GM12878 (cell line): Measurements from ENCODE around the gene TMEM14B. TPM values are rescaled to one million over a fixed set of nuclear protein-coding genes. Genes with fewer than 3 reads are reported as not detected.
A peak's percentile ranks its signal among the peaks of the same experiment; 100 is the strongest.

Source experiments
- ATAC-seq: fragments of 200-7000 bp; cut with Tn5 transposase; 3 replicates; pipeline ENCODE4 v1.9.1; 2020; ENCODE audit warnings: mild to moderate bottlenecking, moderate library complexity
- BruUV-seq: library from RNA; stranded (reverse); fragments of 400-500 nt; replicated peaks from 2 replicates; lab custom pipeline; 2021; lab: Mats Ljungman, UMichigan
- CTCF ChIA-PET: fragments of 300-600 bp; sonication (Branson Sonifier 250); formaldehyde crosslinking; extraction: SDS; loops from one replicate; lab custom pipeline; 2021; ENCODE audit warnings: inconsistent platforms; lab: Yijun Ruan, JAX
- POLR2A ChIA-PET: fragments of 350-600 bp; formaldehyde crosslinking; extraction: SDS; loops from one replicate; lab custom pipeline; 2021; ENCODE audit warnings: inconsistent platforms; lab: Charles Lee
- RAD21 ChIA-PET: fragments of 300-600 bp; sonication (Branson Sonifier 250); formaldehyde crosslinking; loops from one replicate; lab custom pipeline; 2023; ENCODE audit warnings: antibody characterized with exemption; ENCODE audit not compliant: unreplicated experiment; lab: Charles Lee
- SMC1A ChIA-PET: fragments of 300-600 bp; sonication (Branson Sonifier 250); formaldehyde crosslinking; loops from one replicate; lab custom pipeline; 2023; ENCODE audit not compliant: unreplicated experiment, uncharacterized antibody; lab: Charles Lee
- DNase-seq: peaks from one replicate; pipeline ENCODE4 v3.0.0-alpha.2; 2011; ENCODE audit warnings: low read depth, low spot score
- FAIRE-seq: peaks from 3 replicates; lab custom pipeline; 2011; peaks lifted over from hg19 to GRCh38; lab: Jason Lieb, UNC
- H2AFZ ChIP-seq: 2 replicates; pipeline ENCODE4 v1.6.0; 2011; ENCODE audit warnings: low read depth, low read length, control low read depth; ENCODE audit not compliant: control insufficient read depth
- H3K27ac ChIP-seq: 2 replicates; pipeline ENCODE4 v1.5.1; 2011; ENCODE audit warnings: control low read depth; ENCODE audit not compliant: control insufficient read depth, insufficient read depth
- H3K27me3 ChIP-seq, 2 experiments: replicated peaks in 1 of 2; 2 replicates each; pipeline versions ENCODE4 v1.6.0 to v1.6.1; 2011; ENCODE audit warnings: low read length in 1 of 2; ENCODE audit not compliant: control insufficient read depth in 2 of 2, insufficient read depth in 2 of 2
- H3K36me3 ChIP-seq, 2 experiments: 2 replicates each; pipeline ENCODE4 v1.5.1; 2011; ENCODE audit warnings: low read length in 1 of 2; ENCODE audit not compliant: control insufficient read depth in 2 of 2, insufficient read depth in 2 of 2
- H3K4me1 ChIP-seq: 2 replicates; pipeline ENCODE4 v1.6.1; 2011; ENCODE audit warnings: mild to moderate bottlenecking, low read length, moderate library complexity, mixed read lengths; ENCODE audit not compliant: control insufficient read depth, insufficient read depth
- H3K4me2 ChIP-seq: 2 replicates; pipeline ENCODE4 v1.6.0; 2011; ENCODE audit warnings: control low read depth; ENCODE audit not compliant: control insufficient read depth, insufficient read depth
- H3K4me3 ChIP-seq: fragments of 200-600 bp; sonication (generic); 2 replicates; pipeline ENCODE4 v1.5.1; 2016
- H3K79me2 ChIP-seq: 2 replicates; pipeline ENCODE4 v1.6.0; 2011; ENCODE audit warnings: low read length; ENCODE audit not compliant: control insufficient read depth, insufficient read depth
- H3K9ac ChIP-seq: 2 replicates; pipeline ENCODE4 v1.8.0; 2011; ENCODE audit warnings: low read length, control low read depth, mixed read lengths; ENCODE audit not compliant: control insufficient read depth, insufficient read depth
- H3K9me3 ChIP-seq: replicated peaks from 3 replicates; pipeline ENCODE4 v1.5.1; 2011; ENCODE audit warnings: mild to moderate bottlenecking, low read length; ENCODE audit not compliant: control insufficient read depth, insufficient read depth
- H4K20me1 ChIP-seq: 2 replicates; pipeline ENCODE4 v1.6.0; 2011; ENCODE audit not compliant: control insufficient read depth, insufficient read depth
- E4F1 ChIP-seq: fragments of 450-650 bp; IDR thresholded peaks from 2 replicates; pipeline ENCODE4 v1.6.1; 2018; ENCODE audit warnings: borderline replicate concordance, mild to moderate bottlenecking; ENCODE audit not compliant: partially characterized antibody
- EED ChIP-seq: sonication (generic); IDR thresholded peaks from 2 replicates; pipeline ENCODE4 v1.6.1; 2016; ENCODE audit warnings: antibody characterized with exemption, low read depth
- ELK1 ChIP-seq: IDR thresholded peaks from 2 replicates; pipeline ENCODE4 v1.6.1; 2012; ENCODE audit warnings: low read depth, low read length, improper control_type of control experiment
- GATAD2B ChIP-seq: fragments of 450-650 bp; conservative IDR thresholded peaks from 2 replicates; pipeline ENCODE4 v1.6.1; 2017; ENCODE audit warnings: low read depth, mild to moderate bottlenecking, moderate library complexity
- HDGF ChIP-seq: fragments of 450-650 bp; IDR thresholded peaks from 2 replicates; pipeline ENCODE4 v1.6.1; 2016; ENCODE audit warnings: antibody characterized with exemption
- IRF3 ChIP-seq: fragments of 450-650 bp; IDR thresholded peaks from 2 replicates; pipeline ENCODE4 v1.6.1; 2014; ENCODE audit warnings: mild to moderate bottlenecking
- NFIC ChIP-seq: IDR thresholded peaks from 2 replicates; pipeline ENCODE4 v1.6.1; 2012; ENCODE audit warnings: low read depth, mild to moderate bottlenecking, inconsistent platforms, low read length, moderate library complexity
- NFYA ChIP-seq: IDR thresholded peaks from 2 replicates; pipeline ENCODE4 v1.6.1; 2011; ENCODE audit warnings: low read depth, mild to moderate bottlenecking, low read length, improper control_type of control experiment, borderline replicate concordance
- NRF1 ChIP-seq: conservative IDR thresholded peaks from 2 replicates; pipeline ENCODE4 v1.6.1; 2011; ENCODE audit warnings: mild to moderate bottlenecking, low read depth, low read length, improper control_type of control experiment
- REST ChIP-seq: IDR thresholded peaks from 2 replicates; pipeline ENCODE4 v1.6.1; 2012; ENCODE audit warnings: mild to moderate bottlenecking, low read depth, low read length
- SKIL ChIP-seq: fragments of 450-650 bp; IDR thresholded peaks from 2 replicates; pipeline ENCODE4 v1.6.1; 2017; ENCODE audit warnings: mild to moderate bottlenecking, low read depth, inconsistent platforms; ENCODE audit not compliant: poor library complexity, severe bottlenecking
- STAT3 ChIP-seq: IDR thresholded peaks from 2 replicates; pipeline ENCODE4 v1.6.1; 2011; ENCODE audit warnings: low read depth, low read length, improper control_type of control experiment
- WGBS: methylation state at CpG from one replicate; pipeline ENCODE4 v1.1.6; 2016; ENCODE audit warnings: low lambda C conversion rate; ENCODE audit not compliant: insufficient replicate concordance, insufficient coverage; ENCODE audit errors: missing lambda C conversion rate; 5-methylcytosine and 5-hydroxymethylcytosine counted together
- in situ Hi-C: fragments of 300-500 bp; cut with MboI; formaldehyde crosslinking; loops from 9 replicates; pipeline ENCODE4 v1.14.3; 2018; ENCODE audit warnings: mixed read lengths
- intact Hi-C: fragments of 100-400 bp; cut with micrococcal nuclease; formaldehyde crosslinking; loops from one replicate; pipeline ENCODE4 v1.14.2; 2022; ENCODE audit not compliant: unreplicated experiment
- polyA plus RNA-seq, 11 experiments: library from polyadenylated mRNA; depleted of rRNA in 4 of 11; unstranded in 6 of 11; stranded (reverse) in 5 of 11; fragments of >200 nt; fragmentation: Nextera tagmentation in 4 of 11; fragmentation: Illumina TruSeq in 1 of 11; extraction: Ambion mirVana in 4 of 11; extraction: Trizol in 1 of 11; gene quantifications; 1 replicate in 1 of 11; 2 replicates in 10 of 11; pipeline versions ENCODE4 v1.2.1 to v1.2.3, GENCODE V29; 2011 to 2016; ENCODE audit warnings: inconsistent platforms in 2 of 11, missing spikeins in 2 of 11, low read depth in 1 of 11
- total RNA-seq, 4 experiments: library from RNA; depleted of rRNA in 3 of 4; stranded (reverse); fragments of >200 nt in 3 of 4; fragmentation: Illumina TruSeq in 1 of 4; extraction: Trizol in 1 of 4; gene quantifications; 2 replicates each; pipeline versions ENCODE4 v1.2.1 to v1.2.3, GENCODE V29; 2013 to 2021

TMEM14B gene
- total and polyA plus RNA-seq, 10 of the 15 experiments (the other 5 are each of a cell fraction or from before 2014, with no cell fraction given), result 80.5 to 399 (median 136) TPM

GRCh38 chr6:10722570-10722819, 25.1 kb upstream of the TMEM14B start:
- H2AFZ ChIP-seq, result peak overlapping the region; percentile 81
- no peak for ATAC-seq
- no TSS peak for BruUV-seq
- POLR2A ChIA-PET, result interaction anchor here (1.2 to 6.0 kb wide), 3 partner anchors 25 to 35 kb away, joined by 3 to 40 read pairs (median 32); partner anchors contain the start of genes C6orf52, PAK1IP1 and TMEM14B
- intact Hi-C loops, result loop anchor here (1.0 to 10.0 kb wide), 2 partner anchors 28 to 188 kb away; partner anchors contain the start of genes C6orf52 and PAK1IP1
- in situ Hi-C loops, result no loop called here
- peaks cover 12% of the 10 kb centered on the region for H3K9me3 ChIP-seq
- DNase-seq, result no peak
- peak overlapping the region; percentile 44 for H3K27ac ChIP-seq
- RAD21 ChIA-PET, result interaction anchor here (0.7 to 1.7 kb wide), 5 partner anchors 24 to 212 kb away, joined by 3 to 8 read pairs (median 4); no protein-coding TSS in a partner anchor
- H4K20me1 ChIP-seq, result no peaks in the 10 kb centered on the region
- H3K9ac ChIP-seq, result peak overlapping the region; percentile 70
- CTCF ChIA-PET, result interaction anchor here (0.9 to 2.1 kb wide), 4 partner anchors 25 to 214 kb away, joined by 3 to 11 read pairs (median 4); partner anchors contain the start of gene TMEM14B
- peaks cover 4% of the 10 kb centered on the region for H3K4me1 ChIP-seq
- no peak for FAIRE-seq
- no peaks in the 10 kb centered on the region; a peak in 1 of 4 replicates for H3K36me3 ChIP-seq
- SMC1A ChIA-PET, result interaction anchor here (1.5 to 4.1 kb wide), 3 partner anchors 11 to 27 kb away, joined by 4 to 46 read pairs (median 10); partner anchors contain the start of genes C6orf52, PAK1IP1 and TMEM14B
- peak overlapping the region; percentile 43 for H3K4me2 ChIP-seq
- H3K79me2 ChIP-seq, result peaks cover 13% of the 10 kb centered on the region
- peak overlapping the region; percentile 97 for H3K4me3 ChIP-seq
- 0% methylated on average over 6 of the region's 6 CpGs for WGBS
- no peaks in the 10 kb centered on the region for H3K27me3 ChIP-seq
- TF ChIP-seq NRF1, result no peak
- no peak for TF ChIP-seq REST
- TF ChIP-seq NFIC, result no peak
- no peak for TF ChIP-seq GATAD2B
- no peak for TF ChIP-seq STAT3
- TF ChIP-seq E4F1, result no peak
- no peak for TF ChIP-seq EED
- no peak for TF ChIP-seq NFYA
- TF ChIP-seq ELK1, result no peak
- TF ChIP-seq SKIL, result no peak
- no peak for TF ChIP-seq HDGF
- TF ChIP-seq IRF3, result no peak
